Thymus (tissue), 11 donors: ENCODE measurements around the gene TTC33. TPM values are rescaled to one million over a fixed set of nuclear protein-coding genes. Genes with fewer than 3 reads are reported as not detected.

Experiments used
- DNase-seq, 9 donors: peaks; one replicate each; pipeline ENCODE4 v3.0.0-alpha.2; 2013; ENCODE audit warnings: low spot score in 9 of 9, low read depth in 6 of 9, missing footprints in 1 of 9
- H3K27ac ChIP-seq, 2 donors: one replicate each; pipeline ENCODE4 v1.5.1; 2013; ENCODE audit warnings: control low read depth in 1 of 2, low read depth in 1 of 2, low read length in 1 of 2, mild to moderate bottlenecking in 1 of 2, moderate library complexity in 1 of 2
- H3K27me3 ChIP-seq, 2 donors: one replicate each; pipeline ENCODE4 v1.5.1; 2013; ENCODE audit warnings: low read length in 1 of 2; ENCODE audit not compliant: control insufficient read depth in 2 of 2, insufficient read depth in 1 of 2
- H3K36me3 ChIP-seq, 2 donors: one replicate each; pipeline ENCODE4 v1.5.1; 2013; ENCODE audit warnings: low read length in 1 of 2, mild to moderate bottlenecking in 1 of 2, moderate library complexity in 1 of 2; ENCODE audit not compliant: control insufficient read depth in 2 of 2, insufficient read depth in 2 of 2
- H3K4me1 ChIP-seq, 2 donors: one replicate each; pipeline ENCODE4 v1.5.1; 2013; ENCODE audit warnings: low read length in 2 of 2; ENCODE audit not compliant: control insufficient read depth in 2 of 2, insufficient read depth in 2 of 2
- H3K4me3 ChIP-seq, 2 donors: one replicate each; pipeline ENCODE4 v1.5.1; 2013; ENCODE audit warnings: low read length in 2 of 2, control low read depth in 1 of 2, mild to moderate bottlenecking in 1 of 2
- H3K9me3 ChIP-seq, 2 donors: one replicate each; pipeline ENCODE4 v1.5.1; 2013; ENCODE audit warnings: low read length in 1 of 2, mild to moderate bottlenecking in 1 of 2; ENCODE audit not compliant: control insufficient read depth in 2 of 2, insufficient read depth in 1 of 2
- WGBS: extraction: QIAGEN DNeasy Blood & Tissue Kit; methylation state at CpG from one replicate; pipeline ENCODE4 v1.1.7; 2013; 5-methylcytosine and 5-hydroxymethylcytosine counted together
- polyA plus RNA-seq: library from polyadenylated mRNA; stranded (reverse); fragments of 200-250 nt; gene quantifications from one replicate; pipeline ENCODE4 v1.2.3, GENCODE V29; 2013
- total RNA-seq: library from RNA; stranded (reverse); fragments of 120-200 nt; gene quantifications from one replicate; pipeline ENCODE4 v1.2.4, GENCODE V29; 2013
- donor health status: healthy.

TTC33 gene
- total and polyA plus RNA-seq, 2 donors, result 13.4 to 34.5 TPM

DNA sequence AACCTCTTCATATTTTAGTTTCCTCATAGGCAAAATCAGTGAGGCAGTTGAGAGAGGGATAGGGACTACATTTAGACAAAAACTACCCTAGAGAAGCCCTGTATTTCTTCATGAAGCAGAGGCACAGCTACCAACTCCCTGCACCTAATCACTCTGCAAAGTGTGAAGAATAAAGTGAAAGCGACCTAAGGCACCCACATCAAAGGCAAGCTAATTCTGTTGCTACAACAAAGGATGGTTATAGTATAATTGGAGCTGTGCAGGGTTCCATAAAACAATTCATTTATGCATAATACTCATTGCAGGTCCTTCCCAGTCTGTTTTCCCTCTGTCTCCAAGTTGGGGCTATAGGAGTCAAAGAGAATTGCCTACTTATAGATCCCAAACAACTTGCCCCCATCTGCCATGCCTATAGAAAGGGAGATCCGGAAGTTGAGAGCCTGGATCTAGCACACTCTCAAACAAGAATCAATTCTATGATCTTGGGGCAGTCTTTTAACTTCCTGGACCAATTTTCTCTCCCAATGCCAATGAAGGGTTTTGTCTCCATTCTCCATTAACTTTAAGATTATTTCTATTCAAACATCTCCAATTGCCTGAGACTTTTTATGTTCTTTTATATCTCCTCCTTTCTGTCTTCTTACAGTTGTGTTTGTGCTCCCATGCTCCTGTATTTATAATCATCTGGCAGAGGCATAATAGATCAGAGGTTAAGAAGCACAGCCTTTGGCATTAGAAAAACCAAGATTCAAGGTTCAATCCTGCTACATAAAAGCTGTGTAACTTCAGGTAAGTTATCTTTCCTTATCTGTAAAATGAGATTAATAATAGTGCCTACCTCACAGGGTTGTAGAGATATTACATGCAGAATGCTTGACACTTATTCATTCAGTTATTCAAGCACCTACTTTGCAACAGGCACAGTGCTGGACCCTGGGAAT, 132.0 kb downstream of the TTC33 start:
- H3K27ac ChIP-seq, result no peak overlapping the region
- H3K36me3 ChIP-seq, result no peaks in the 10 kb centered on the region
- 49% methylated on average over 2 of the region's 2 CpGs for WGBS
- no peaks in the 10 kb centered on the region for H3K9me3 ChIP-seq
- no peaks in the 10 kb centered on the region for H3K27me3 ChIP-seq
- no peak overlapping the region for H3K4me3 ChIP-seq
- DNase-seq, result peak; percentile 23 to 82 (median 50)
- H3K4me1 ChIP-seq, result peaks cover 11% of the 10 kb centered on the region in 2 donors

DNA sequence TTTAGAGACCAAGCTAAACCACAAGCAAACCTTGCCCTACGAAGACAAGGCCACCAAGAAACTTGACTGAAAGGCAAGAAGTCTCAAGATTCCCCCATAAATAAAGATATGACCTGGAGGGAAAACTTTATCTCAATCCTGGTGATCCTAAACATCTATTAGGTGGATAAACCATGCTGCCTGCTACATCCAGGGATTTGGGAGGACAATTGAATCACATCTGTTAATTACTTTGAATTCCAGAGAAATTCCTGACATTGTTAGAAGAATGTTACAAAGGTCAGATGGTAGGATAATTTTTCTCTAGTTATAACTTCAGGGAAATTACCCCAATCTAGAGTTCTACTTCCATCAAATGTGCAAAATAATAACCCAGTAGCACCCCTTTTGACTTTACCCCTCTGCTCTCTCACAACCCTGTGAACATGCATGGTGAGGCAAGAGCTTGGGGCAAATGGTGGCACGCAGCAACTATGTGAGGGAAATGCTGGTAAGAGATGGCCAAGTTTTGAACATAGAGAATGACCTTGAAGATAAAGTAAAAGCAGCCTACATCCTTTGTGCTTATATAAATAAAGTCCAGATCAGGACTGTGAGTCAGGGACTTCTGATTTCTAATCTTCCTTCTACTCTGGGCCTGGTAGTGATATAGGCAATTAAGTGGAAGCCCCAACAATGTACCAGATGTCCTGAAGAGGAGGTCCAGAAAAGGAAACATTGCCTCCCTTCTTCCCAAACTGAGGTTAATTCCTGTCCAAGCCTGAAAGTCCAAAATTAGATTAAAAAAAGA, 133.1 kb downstream of the TTC33 start:
- 82% methylated on average over 2 of the region's 2 CpGs for WGBS

DNA sequence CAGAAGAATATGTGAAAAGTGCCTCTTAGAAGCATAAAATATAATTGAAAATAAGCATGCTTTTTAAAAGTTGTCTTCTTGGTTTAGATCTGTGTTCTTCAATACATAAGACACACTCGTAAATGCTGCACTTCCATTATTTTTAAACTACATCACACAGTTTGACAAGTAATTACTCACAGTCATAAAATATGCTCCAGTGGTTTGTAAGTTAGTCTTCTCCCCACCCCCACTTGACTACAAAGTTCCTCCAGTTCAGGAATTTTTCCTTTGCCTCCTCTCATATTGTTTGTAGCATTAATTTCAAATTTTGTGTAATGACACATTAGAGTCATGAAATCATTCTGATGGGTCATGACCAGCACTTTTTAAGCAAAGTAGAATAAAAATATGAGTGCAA, 136.3 kb downstream of the TTC33 start:
- no peak overlapping the region for H3K4me3 ChIP-seq
- peaks cover 11% of the 10 kb centered on the region in 2 donors for H3K4me1 ChIP-seq
- H3K36me3 ChIP-seq, result no peaks in the 10 kb centered on the region
- no peaks in the 10 kb centered on the region for H3K9me3 ChIP-seq
- WGBS, result 94% methylated on average over 1 of the region's 1 CpG
- H3K27ac ChIP-seq, result no peak overlapping the region
- no peaks in the 10 kb centered on the region for H3K27me3 ChIP-seq
- DNase-seq, result no peak

More for the DNA sequence above, 133.1 kb downstream of the TTC33 start:
- no peak overlapping the region for H3K27ac ChIP-seq
- DNase-seq, result no peak
- H3K4me1 ChIP-seq, result peaks cover 11% of the 10 kb centered on the region in 2 donors
- no peak overlapping the region for H3K4me3 ChIP-seq
- H3K36me3 ChIP-seq, result no peaks in the 10 kb centered on the region
- H3K27me3 ChIP-seq, result no peaks in the 10 kb centered on the region
- H3K9me3 ChIP-seq, result no peaks in the 10 kb centered on the region

DNA sequence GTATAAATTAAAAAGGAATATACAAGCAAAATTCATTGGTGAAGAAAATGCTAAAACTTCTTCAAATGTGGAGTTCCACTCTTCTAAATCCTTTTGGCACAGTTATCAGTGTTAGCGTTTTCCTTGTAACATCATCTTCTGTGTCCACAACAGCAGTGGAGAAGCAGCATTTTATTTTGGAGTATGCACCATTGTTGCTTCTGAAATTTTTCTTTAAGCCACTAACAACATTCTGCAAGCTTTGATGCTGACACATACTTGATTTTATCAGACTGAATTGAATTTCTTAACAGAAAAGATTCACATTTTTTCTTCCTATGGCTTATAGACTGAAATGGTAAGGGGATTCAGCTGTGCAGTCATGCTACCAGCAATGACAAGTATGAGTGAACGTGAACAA, 136.8 kb downstream of the TTC33 start:
- H3K27me3 ChIP-seq, result no peaks in the 10 kb centered on the region
- no peak overlapping the region for H3K27ac ChIP-seq
- no peaks in the 10 kb centered on the region for H3K36me3 ChIP-seq
- no peaks in the 10 kb centered on the region for H3K9me3 ChIP-seq
- WGBS, result 84% methylated on average over 2 of the region's 2 CpGs
- no peak overlapping the region for H3K4me3 ChIP-seq
- DNase-seq, result no peak
- H3K4me1 ChIP-seq, result peaks cover 11% of the 10 kb centered on the region in 2 donors

GRCh38 chr5:40616781-40617180, 139.0 kb downstream of the TTC33 start:
- Histone ChIP-seq H3K9me3 (no peaks in the 10 kb centered on the region), H3K4me1 (no peaks in the 10 kb centered on the region), H3K4me3 (no peak overlapping the region), H3K36me3 (no peaks in the 10 kb centered on the region), H3K27ac (no peak overlapping the region), H3K27me3 (no peaks in the 10 kb centered on the region)
- WGBS, result 75% methylated on average over 5 of the region's 5 CpGs
- no peak for DNase-seq

DNA sequence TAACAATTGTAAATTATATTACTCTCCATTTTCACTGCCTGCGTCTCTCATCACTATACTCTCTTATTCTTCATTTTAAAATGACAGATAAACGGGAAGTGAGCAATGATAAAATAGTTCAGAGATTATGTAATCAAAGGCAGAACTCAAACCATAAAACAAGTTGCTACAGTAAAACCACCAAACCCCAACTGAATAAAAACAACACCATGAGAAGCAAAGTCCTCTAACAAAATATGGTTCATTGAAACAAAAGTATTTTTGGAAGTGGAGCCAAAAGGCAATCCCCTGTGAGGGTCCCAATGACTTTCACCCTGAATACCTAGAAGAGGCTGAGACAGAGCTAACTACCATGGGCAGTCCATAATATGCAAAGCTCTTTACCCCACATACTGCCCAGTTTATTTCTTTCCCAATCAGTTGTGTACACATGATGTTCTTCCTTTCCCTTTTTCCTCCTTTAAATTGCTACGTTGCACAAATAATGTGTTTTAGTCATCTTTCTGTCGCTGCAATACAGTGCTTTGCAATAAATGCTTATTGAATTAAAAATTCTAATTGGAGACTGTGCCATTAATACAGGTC, 140.1 kb downstream of the TTC33 start:
- H3K4me3 ChIP-seq, result no peak overlapping the region
- WGBS, result 43% methylated on average over 4 of the region's 4 CpGs
- H3K4me1 ChIP-seq, result no peaks in the 10 kb centered on the region
- no peaks in the 10 kb centered on the region for H3K27me3 ChIP-seq
- H3K27ac ChIP-seq, result no peak overlapping the region
- no peaks in the 10 kb centered on the region for H3K9me3 ChIP-seq
- DNase-seq, result peak in 1 of 9 donors; percentile 24
- no peaks in the 10 kb centered on the region for H3K36me3 ChIP-seq

DNA sequence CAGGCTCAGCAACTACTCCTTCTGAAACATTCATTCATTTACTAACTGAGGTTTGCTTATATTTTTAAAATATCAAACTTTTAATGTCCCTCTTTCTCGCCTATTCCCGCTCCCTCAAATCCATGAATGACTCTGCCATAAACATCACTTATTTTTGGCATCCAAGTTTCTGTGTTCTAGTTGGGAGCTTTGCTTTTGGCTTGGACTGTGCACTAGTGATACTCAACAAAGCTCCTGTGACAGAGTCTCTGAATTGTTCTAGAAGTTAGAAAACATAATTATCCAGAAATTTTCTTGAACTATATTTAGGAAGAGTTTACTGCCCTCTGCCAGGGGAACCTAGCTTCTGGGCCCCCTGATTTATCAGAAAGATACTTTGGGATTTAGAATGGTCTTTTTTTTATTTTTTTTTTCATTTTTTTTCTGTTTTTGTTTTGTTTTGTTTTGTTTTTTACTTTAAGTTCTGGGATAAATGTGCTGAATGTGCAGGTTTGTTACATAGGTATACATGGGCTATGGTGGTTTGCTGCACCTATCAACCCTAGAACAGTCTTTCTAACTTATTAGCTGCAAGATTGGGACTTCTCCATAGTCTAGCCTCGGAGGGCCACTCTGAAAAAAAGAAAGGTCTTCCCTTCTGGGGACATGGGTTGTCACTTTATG, 140.7 kb downstream of the TTC33 start:
- Histone ChIP-seq H3K4me3 (no peak overlapping the region), H3K27me3 (no peaks in the 10 kb centered on the region), H3K36me3 (no peaks in the 10 kb centered on the region), H3K4me1 (no peaks in the 10 kb centered on the region), H3K27ac (no peak overlapping the region), H3K9me3 (no peaks in the 10 kb centered on the region)
- DNase-seq, result no peak
- 41% methylated on average over 3 of the region's 3 CpGs for WGBS

DNA sequence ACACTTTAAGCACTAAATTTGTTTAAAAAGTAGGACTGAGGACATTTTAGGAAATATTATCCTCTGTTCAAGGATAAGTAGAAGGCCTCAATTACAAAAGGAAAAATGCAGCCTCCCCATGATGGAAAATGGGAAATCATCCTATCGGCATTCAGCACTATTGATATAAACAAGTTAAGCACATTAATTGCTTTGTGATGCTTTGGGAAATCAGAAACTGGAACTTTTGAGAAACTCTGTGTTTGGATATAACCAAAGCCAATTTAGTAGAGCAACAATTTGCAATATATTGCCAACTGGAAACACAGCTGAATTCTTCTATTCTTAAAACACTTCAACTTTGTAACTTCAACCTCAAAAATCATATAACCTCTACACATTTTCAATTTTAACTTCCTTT, 141.3 kb downstream of the TTC33 start:
- H3K9me3 ChIP-seq, result no peaks in the 10 kb centered on the region
- H3K27me3 ChIP-seq, result no peaks in the 10 kb centered on the region
- no peak overlapping the region for H3K4me3 ChIP-seq
- WGBS, result 99% methylated on average over 1 of the region's 1 CpG
- H3K36me3 ChIP-seq, result no peaks in the 10 kb centered on the region
- no peak overlapping the region for H3K27ac ChIP-seq
- no peak for DNase-seq
- no peaks in the 10 kb centered on the region for H3K4me1 ChIP-seq
